Measurements from ENCODE around the gene ISCU. TPM values are rescaled to one million over a fixed set of nuclear protein-coding genes. Genes with fewer than 3 reads are reported as not detected.
"Not testable (repeated sequence)": the region's sequence is repeated elsewhere in the genome, so short reads cannot be mapped to it uniquely, and the experiment has no call there.

Gene ISCU
- total RNA-seq, 1 donor: 184 TPM

- no peak overlapping the region for H3K4me3 ChIP-seq (ENCODE audit: insufficient read depth, low read length)
- no peaks in the 10 kb centered on the region for H4K20me1 ChIP-seq (ENCODE audit: insufficient read depth, low read length)
- H3K27me3 ChIP-seq (ENCODE audit: insufficient read depth, low read length): no peaks in the 10 kb centered on the region
- H3K79me2 ChIP-seq (ENCODE audit: insufficient read depth, low read length): no peaks in the 10 kb centered on the region
- no peak overlapping the region for H3K4me2 ChIP-seq (ENCODE audit: insufficient read depth, low read length)
- peak; percentile 50 for DNase-seq (ENCODE audit: insufficient read length, low spot score, missing footprints)
- no peaks in the 10 kb centered on the region for H3K9me3 ChIP-seq (ENCODE audit: low read depth, low read length)
- H3K36me3 ChIP-seq (ENCODE audit: insufficient read depth, low read length): no peaks in the 10 kb centered on the region
- no peak for TF ChIP-seq CTCF (IDR thresholded peaks at IDR 0.05; ENCODE audit: extremely low read depth, low read depth, low read length)
- no peaks in the 10 kb centered on the region for H3K4me1 ChIP-seq (ENCODE audit: insufficient read depth, low read length)
- no peak overlapping the region for H3K27ac ChIP-seq (ENCODE audit: low read depth, low read length)
- no peak overlapping the region for H2AFZ ChIP-seq (ENCODE audit: low read length)
These were observed 23.9 kb downstream of the ISCU start for GRCh38 chr12:108586306-108586705.

GRCh38 chr12:108587826-108588225 lies 25.4 kb downstream of the ISCU start:
- no peak overlapping the region for H3K4me3 ChIP-seq (ENCODE audit: insufficient read depth, low read length)
- H4K20me1 ChIP-seq (ENCODE audit: insufficient read depth, low read length): no peaks in the 10 kb centered on the region
- DNase-seq (ENCODE audit: insufficient read length, low spot score, missing footprints): peak; percentile 79
- H3K36me3 ChIP-seq (ENCODE audit: insufficient read depth, low read length): no peaks in the 10 kb centered on the region
- no peaks in the 10 kb centered on the region for H3K79me2 ChIP-seq (ENCODE audit: insufficient read depth, low read length)
- no peak for TF ChIP-seq CTCF (IDR thresholded peaks at IDR 0.05; ENCODE audit: extremely low read depth, low read depth, low read length)
- no peak overlapping the region for H3K4me2 ChIP-seq (ENCODE audit: insufficient read depth, low read length)
- no peak overlapping the region for H3K27ac ChIP-seq (ENCODE audit: low read depth, low read length)
- H3K27me3 ChIP-seq (ENCODE audit: insufficient read depth, low read length): no peaks in the 10 kb centered on the region
- H2AFZ ChIP-seq (ENCODE audit: low read length): no peak overlapping the region
- no peaks in the 10 kb centered on the region for H3K4me1 ChIP-seq (ENCODE audit: insufficient read depth, low read length)
- no peaks in the 10 kb centered on the region for H3K9me3 ChIP-seq (ENCODE audit: low read depth, low read length)

GRCh38 chr12:108589028-108589839 lies 26.8 kb downstream of the ISCU start:
- peaks cover 4% of the 10 kb centered on the region for H3K36me3 ChIP-seq (ENCODE audit: insufficient read depth, low read length)
- H3K27ac ChIP-seq (ENCODE audit: low read depth, low read length): no peak overlapping the region
- H2AFZ ChIP-seq (ENCODE audit: low read length): peak overlapping the region; percentile 47
- H4K20me1 ChIP-seq (ENCODE audit: insufficient read depth, low read length): no peaks in the 10 kb centered on the region
- no peak for TF ChIP-seq CTCF (IDR thresholded peaks at IDR 0.05; ENCODE audit: extremely low read depth, low read depth, low read length)
- H3K27me3 ChIP-seq (ENCODE audit: insufficient read depth, low read length): no peaks in the 10 kb centered on the region
- no peaks in the 10 kb centered on the region for H3K9me3 ChIP-seq (ENCODE audit: low read depth, low read length)
- H3K4me3 ChIP-seq (ENCODE audit: insufficient read depth, low read length): peak overlapping the region; percentile 13
- H3K4me2 ChIP-seq (ENCODE audit: insufficient read depth, low read length): no peak overlapping the region
- H3K79me2 ChIP-seq (ENCODE audit: insufficient read depth, low read length): no peaks in the 10 kb centered on the region
- peak; percentile 72 for DNase-seq (ENCODE audit: insufficient read length, low spot score, missing footprints)
- H3K4me1 ChIP-seq (ENCODE audit: insufficient read depth, low read length): no peaks in the 10 kb centered on the region

- H3K9me3 ChIP-seq (ENCODE audit: low read depth, low read length): no peaks in the 10 kb centered on the region
- peak; percentile 41 for DNase-seq (ENCODE audit: insufficient read length, low spot score, missing footprints)
- no peak overlapping the region for H3K4me2 ChIP-seq (ENCODE audit: insufficient read depth, low read length)
- no peaks in the 10 kb centered on the region for H3K79me2 ChIP-seq (ENCODE audit: insufficient read depth, low read length)
- peaks cover 4% of the 10 kb centered on the region for H3K36me3 ChIP-seq (ENCODE audit: insufficient read depth, low read length)
- H3K27ac ChIP-seq (ENCODE audit: low read depth, low read length): no peak overlapping the region
- no peaks in the 10 kb centered on the region for H3K4me1 ChIP-seq (ENCODE audit: insufficient read depth, low read length)
- H4K20me1 ChIP-seq (ENCODE audit: insufficient read depth, low read length): no peaks in the 10 kb centered on the region
- no peak overlapping the region for H2AFZ ChIP-seq (ENCODE audit: low read length)
- H3K27me3 ChIP-seq (ENCODE audit: insufficient read depth, low read length): no peaks in the 10 kb centered on the region
- no peak overlapping the region for H3K4me3 ChIP-seq (ENCODE audit: insufficient read depth, low read length)
- no peak for TF ChIP-seq CTCF (IDR thresholded peaks at IDR 0.05; ENCODE audit: extremely low read depth, low read depth, low read length)
These were observed 27.4 kb downstream of the ISCU start for GRCh38 chr12:108589840-108590229.

GRCh38 chr12:108590463-108590862 lies 28.1 kb downstream of the ISCU start:
- not testable (repeated sequence) for H2AFZ ChIP-seq (ENCODE audit: low read length); H4K20me1 ChIP-seq (ENCODE audit: insufficient read depth, low read length); DNase-seq (ENCODE audit: insufficient read length, low spot score, missing footprints); H3K9me3 ChIP-seq (ENCODE audit: low read depth, low read length); H3K36me3 ChIP-seq (ENCODE audit: insufficient read depth, low read length); H3K4me1 ChIP-seq (ENCODE audit: insufficient read depth, low read length); H3K27me3 ChIP-seq (ENCODE audit: insufficient read depth, low read length); H3K4me2 ChIP-seq (ENCODE audit: insufficient read depth, low read length); H3K27ac ChIP-seq (ENCODE audit: low read depth, low read length); H3K79me2 ChIP-seq (ENCODE audit: insufficient read depth, low read length); H3K4me3 ChIP-seq (ENCODE audit: insufficient read depth, low read length)

Measured in osteoblast (primary cell).